ENCODE results near the gene C6orf15. TPM values are rescaled to one million over a fixed set of nuclear protein-coding genes. Genes with fewer than 3 reads are reported as not detected.

Gene C6orf15
- total RNA-seq, 2 donors from 2014 or later, result not detected

DNA sequence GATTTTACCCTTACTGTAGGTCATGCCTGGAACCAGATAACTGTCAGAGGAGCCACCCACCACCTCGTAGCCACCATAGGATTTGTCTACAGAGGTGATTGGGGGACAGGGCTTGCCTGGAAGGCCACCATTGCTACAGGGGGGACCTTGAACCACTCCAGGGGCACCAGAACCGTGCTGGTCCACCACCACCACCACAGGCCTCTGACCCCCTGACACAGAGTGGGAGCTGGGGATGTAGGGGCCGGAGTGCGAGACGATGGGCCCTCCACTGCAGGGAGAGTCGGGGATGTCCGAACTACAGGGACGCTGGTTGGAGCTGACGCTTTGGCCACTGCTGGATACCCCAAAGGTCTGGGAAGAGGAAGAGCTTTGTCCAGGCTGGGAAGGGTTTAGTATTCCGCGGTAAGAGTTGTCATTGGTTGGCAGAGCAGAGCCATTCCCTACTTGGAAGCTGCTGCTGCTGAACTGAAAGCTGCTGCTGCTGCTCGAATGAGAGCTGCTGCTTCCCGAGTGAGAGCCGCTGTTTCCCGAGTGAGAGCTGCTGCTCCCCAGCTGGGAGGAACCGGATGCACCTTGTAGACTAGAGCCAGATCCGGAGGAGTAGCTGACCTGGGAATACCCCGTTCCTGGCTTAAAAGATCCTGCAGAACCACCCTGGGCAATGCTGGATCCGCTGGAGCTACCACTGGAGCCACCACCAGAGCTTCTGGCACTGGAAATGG lies 4.4 kb upstream of the C6orf15 start:
- Mint-ChIP-seq H3K36me3 (no peaks in the 10 kb centered on the region), H3K9me3 (no peaks in the 10 kb centered on the region), H3K27ac (no peak overlapping the region)
- no peak for ATAC-seq
- no peak for DNase-seq (ENCODE audit: low spot score in 2 of 2)

DNA sequence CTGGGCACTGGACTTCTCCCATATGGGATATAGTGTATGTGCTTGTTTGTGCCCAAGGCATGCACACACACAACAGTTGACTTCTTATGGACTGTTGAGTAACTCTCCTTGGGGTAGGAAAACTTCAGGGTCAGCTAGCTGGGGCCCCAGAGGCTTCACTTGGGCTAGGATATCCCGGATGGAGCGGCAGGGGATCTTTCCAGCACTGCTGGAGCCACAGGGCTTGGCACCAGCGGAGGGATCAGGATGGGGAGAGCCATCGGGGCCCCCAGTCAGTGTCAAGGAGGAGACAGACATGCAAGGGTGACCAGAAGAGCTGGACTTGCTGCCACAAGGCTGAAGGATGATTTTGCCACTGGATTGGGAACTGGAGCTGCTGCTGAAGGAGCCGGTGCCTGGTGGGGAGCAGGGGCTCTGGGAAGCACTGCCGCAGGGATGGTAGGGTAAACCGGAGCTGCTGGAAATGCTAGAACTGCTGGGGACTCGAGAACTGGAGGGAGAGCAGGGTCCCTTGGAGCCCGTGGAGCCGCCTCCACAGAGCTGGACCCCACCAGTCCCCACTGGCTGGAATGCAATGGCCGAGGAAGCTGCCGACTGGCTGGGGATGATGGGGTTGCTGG lies 3.7 kb upstream of the C6orf15 start:
- no peak overlapping the region for H3K27ac Mint-ChIP-seq
- H3K36me3 Mint-ChIP-seq, result no peaks in the 10 kb centered on the region
- H3K9me3 Mint-ChIP-seq, result no peaks in the 10 kb centered on the region
- DNase-seq (ENCODE audit: low spot score in 2 of 2) (no peak), ATAC-seq (no peak)

DNA sequence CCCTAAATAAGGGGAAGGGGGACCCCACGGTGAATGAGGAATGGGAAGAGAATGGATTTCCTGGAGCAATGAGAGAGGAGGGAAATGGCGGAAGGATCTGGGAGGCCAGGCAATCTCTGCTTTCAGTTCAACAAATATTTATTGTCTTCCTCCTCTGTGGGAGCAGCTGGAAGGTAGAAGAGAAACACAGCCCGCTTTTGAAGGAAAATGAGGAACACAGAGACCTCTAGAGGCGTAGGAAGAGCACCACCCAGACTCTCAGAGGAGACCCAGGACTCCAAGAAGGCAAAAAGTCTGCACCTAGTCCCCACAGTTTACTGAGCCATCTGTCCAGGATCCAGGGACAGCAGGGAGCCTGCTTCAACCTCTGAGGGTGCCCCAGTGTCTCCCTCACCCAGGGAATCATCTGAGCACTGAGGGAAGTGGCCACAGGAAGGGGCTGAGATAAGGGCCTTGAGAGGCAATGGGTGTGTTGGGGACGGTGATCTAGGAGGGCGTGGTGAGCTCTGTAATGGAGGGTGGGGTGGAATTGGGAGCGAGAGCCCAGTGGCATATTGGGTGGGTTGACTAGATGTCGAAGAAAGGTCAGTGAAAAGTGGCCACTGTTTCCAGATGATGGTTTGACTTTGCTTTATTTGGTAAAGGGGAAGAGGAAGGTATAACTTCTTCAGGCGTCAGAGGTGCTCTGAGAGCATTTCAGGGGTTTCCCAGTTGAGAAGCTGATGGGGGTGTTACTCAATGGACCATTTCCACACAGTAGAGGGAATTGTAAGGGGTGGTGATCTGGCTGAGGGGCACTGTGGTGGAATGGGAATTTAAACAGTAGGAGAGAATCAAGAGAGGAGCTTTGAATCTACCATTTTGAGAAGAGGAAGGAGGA lies 2.8 kb upstream of the C6orf15 start:
- Mint-ChIP-seq H3K9me3 (no peaks in the 10 kb centered on the region), H3K36me3 (no peaks in the 10 kb centered on the region), H3K27ac (peak overlapping the region in 1 of 2 donors; percentile 76)
- no peak for ATAC-seq
- no peak for DNase-seq (ENCODE audit: low spot score in 2 of 2)

DNA sequence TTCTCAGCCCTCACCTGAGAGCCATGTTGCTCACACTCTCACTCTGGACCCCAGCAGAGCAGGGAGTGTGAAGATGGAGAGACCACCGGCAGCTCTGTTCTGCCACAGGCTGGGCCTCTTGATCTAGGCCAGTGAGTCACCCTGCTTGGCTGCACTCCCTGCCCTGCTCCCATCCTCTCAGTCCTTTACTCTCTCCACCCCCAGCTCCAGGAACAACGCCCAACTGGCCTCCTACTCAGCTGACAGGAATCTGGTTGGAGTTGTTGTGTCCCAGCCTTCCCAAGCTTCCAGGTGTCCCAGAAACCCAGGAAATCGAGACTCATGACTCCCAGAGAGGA lies 2.1 kb upstream of the C6orf15 start, which contains the start of gene PSORS1C1:
Gene PSORS1C1 (plus strand): TSS at position 260 of the 338 bp plus-strand sequence. CDS start 14,833 bp downstream, outside the sequence.
- Mint-ChIP-seq H3K9me3 (no peaks in the 10 kb centered on the region), H3K27ac (peak within 1 kb of the TSS in 1 of 2 donors; percentile 76), H3K36me3 (no peaks in the 10 kb centered on the region)
- ATAC-seq, result no peak
- no peak for DNase-seq (ENCODE audit: low spot score in 2 of 2)

DNA sequence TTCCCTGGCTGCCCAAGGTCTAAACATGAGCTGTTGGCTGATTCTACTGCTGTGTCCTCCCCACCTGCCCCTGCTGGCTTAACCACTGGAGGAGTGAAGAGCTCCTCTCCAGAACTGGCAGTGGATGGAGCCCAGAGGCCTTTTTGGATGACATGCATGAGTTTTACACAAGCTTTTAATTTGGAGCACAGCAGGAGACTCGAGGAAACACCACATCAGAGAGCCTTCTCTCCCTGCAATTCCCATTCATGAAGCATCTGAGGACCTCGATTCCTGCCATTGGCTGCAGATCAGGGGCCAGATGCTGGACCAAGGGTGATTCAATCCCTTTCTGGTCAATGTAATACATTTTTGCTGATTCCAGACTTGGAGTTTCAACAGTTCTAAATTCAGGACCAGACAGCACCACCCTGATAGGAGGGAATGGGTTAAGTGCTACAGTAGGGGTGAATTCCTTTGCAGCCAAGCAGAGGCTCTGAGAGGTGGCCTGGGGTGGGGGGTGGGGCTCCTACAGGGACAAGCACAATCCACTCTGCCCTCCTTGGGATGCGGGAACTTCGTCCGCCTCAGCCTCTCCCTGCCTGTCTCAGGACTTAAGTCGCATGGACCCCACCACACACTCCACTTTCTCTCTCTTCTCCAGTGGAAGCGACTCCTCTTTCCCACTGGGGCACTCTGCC lies 1.6 kb upstream of the C6orf15 start:
- DNase-seq (ENCODE audit: low spot score in 2 of 2), result no peak
- Mint-ChIP-seq H3K27ac (no peak overlapping the region), H3K9me3 (no peaks in the 10 kb centered on the region), H3K36me3 (no peaks in the 10 kb centered on the region)
- ATAC-seq, result no peak

DNA sequence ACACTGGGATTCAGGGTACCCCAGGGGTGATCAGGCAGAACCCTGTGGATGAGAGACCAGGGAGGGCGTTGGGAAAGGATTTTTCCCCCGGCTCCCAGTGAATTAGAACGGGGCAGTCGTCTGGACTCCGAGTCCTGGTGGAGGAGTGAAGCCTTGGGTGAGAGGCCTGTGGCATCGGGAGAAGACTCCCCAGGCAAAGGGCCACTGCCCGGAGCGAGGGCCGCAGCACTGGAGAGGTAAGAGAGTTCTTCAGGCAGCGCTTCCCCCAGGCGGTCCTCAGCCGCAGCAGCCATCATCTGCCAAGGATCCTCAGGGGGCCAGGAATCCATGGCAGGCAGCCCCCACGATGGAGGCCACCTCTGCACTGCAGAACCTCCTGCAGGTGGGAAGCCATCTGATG lies 663 bp downstream of the C6orf15 start:
- DNase-seq (ENCODE audit: low spot score in 2 of 2) (no peak), ATAC-seq (no peak)
- Mint-ChIP-seq H3K36me3 (no peaks in the 10 kb centered on the region), H3K9me3 (no peaks in the 10 kb centered on the region), H3K27ac (no peak overlapping the region)

DNA sequence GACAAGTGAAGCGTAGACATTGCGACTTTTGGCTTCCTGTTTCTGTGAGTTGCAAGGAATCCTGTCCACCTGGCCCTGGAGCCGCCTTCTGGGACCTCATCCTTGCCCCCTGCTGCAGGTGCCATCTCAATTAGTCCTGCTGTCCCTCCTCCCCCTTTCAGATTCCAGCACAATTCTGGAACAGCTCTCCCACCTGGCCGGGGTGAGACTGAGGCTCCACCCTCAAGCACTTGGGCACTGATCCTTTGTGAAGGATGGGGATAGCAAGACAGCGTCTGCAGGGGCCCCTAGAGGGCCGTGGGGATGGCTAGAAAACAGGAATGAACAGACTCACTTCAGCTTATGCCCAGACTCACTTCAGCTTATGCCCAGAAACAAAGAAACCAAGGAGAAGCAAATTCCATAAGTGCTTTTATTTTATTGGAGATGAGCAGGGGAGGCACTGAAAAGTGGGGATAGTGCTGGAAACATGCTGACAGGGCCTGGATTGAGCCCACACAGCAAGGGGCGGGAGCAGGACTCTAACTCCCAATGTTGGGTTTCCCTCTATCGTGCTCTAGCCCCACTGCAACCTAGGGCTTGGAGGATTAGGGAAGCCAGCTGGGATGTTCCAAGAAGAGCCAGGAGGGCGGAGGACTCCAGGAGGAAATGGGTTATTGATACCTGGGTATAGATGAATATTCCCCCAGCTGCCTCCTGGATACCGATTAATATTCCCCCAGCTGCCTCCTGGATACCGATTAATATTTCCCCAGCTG lies 1.4 kb downstream of the C6orf15 start:
- DNase-seq (ENCODE audit: low spot score in 2 of 2) (no peak), ATAC-seq (no peak)
- no peaks in the 10 kb centered on the region for H3K9me3 Mint-ChIP-seq

DNA sequence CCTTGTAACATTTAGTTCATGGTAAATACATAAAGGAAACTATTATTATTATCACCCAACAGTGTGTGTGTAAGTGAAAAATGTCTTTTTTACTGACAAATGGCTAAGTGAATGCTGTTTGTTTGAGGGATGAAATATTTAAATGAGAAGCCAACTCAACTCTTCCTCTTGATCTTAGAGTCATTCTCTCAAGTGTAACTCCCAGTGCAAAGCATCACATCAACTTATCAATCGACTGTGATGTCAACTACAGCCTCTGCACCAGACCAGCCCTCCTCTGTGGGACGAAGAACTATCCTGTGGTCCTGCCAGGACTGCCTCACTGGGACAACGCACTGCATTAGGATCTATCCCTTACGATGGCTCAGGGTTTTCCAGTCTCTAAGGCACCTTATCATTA lies 5.3 kb downstream of the C6orf15 start:
- DNase-seq (ENCODE audit: low spot score in 2 of 2) (no peak), ATAC-seq (no peak)

More for the DNA sequence above, 1.4 kb downstream of the C6orf15 start:
- no peak overlapping the region for H3K27ac Mint-ChIP-seq
- H3K36me3 Mint-ChIP-seq, result no peaks in the 10 kb centered on the region

DNA sequence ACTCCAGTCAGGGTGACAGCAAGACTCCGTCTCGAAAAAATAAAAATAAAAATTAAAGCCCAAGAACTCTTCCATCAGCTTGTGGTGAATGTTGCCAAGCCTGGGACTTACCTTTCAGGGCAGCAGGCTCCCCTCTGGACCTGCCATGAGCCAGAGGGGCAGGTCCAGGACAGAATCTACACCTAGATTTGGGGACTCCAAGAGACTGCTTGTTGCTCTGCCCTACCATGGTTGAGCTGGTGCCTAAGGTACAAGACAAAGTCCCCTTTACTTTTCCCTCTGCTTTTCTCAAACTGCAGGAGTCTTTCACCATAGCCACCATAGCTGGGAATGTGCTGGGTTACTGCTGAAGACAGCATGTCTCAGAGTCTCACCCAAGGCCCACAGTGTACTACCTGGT lies 9.2 kb downstream of the C6orf15 start:
- Mint-ChIP-seq H3K36me3 (no peaks in the 10 kb centered on the region), H3K27ac (no peak overlapping the region)
- ATAC-seq, result no peak

More for the DNA sequence above, 5.3 kb downstream of the C6orf15 start:
- no peaks in the 10 kb centered on the region for H3K9me3 Mint-ChIP-seq
- H3K36me3 Mint-ChIP-seq, result no peaks in the 10 kb centered on the region
- no peak overlapping the region for H3K27ac Mint-ChIP-seq

DNA sequence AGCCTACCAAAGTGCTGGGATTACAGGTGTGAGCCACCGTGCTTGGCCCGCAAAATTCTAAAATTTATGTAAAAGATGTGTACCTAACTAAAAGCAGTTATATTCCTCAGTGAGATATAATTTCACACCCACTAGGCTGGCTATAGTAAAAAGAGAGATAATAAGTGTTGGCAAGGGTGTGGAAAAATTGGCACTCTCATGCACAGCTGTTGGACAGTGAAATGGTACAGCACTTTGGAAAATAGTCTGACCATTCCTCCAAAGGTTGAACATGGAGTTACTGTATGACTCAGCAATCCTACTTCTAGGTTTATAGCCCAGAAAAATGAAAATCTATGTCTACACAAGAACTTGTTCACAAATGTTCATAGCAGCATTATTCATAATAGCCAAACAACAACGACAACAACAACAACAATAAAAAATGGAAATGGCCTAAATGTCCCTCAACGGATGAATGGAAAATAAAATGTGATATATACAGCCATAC lies 13.9 kb downstream of the C6orf15 start:
- no peaks in the 10 kb centered on the region for H3K36me3 Mint-ChIP-seq
- DNase-seq (ENCODE audit: low spot score in 2 of 2) (no peak), ATAC-seq (no peak)
- no peaks in the 10 kb centered on the region for H3K9me3 Mint-ChIP-seq
- no peak overlapping the region for H3K27ac Mint-ChIP-seq

More for the DNA sequence above, 9.2 kb downstream of the C6orf15 start:
- no peak for DNase-seq (ENCODE audit: low spot score in 2 of 2)
- H3K9me3 Mint-ChIP-seq, result no peaks in the 10 kb centered on the region

DNA sequence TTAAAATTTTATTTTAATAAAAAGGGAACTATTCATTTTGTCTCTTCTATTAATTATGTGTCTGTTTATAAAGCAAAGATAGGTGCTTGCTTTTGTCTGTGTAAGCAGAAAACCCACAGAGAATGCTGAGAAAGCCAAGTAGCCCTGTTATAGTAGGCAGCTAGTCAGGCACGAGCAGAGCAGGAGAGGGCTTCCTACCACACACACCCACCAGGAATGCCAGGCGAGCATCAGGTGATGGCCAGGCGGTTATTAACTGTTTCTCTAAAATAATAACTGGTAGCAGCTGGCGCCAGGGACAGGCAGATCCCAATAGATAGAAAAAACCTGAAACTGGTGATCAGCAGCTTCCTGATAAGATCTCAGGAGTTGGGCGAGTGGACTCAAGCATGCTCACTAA lies 15.7 kb downstream of the C6orf15 start:
- H3K27ac Mint-ChIP-seq, result no peak overlapping the region
- no peaks in the 10 kb centered on the region for H3K9me3 Mint-ChIP-seq
- ATAC-seq, result no peak
- no peak for DNase-seq (ENCODE audit: low spot score in 2 of 2)
- H3K36me3 Mint-ChIP-seq, result no peaks in the 10 kb centered on the region

DNA sequence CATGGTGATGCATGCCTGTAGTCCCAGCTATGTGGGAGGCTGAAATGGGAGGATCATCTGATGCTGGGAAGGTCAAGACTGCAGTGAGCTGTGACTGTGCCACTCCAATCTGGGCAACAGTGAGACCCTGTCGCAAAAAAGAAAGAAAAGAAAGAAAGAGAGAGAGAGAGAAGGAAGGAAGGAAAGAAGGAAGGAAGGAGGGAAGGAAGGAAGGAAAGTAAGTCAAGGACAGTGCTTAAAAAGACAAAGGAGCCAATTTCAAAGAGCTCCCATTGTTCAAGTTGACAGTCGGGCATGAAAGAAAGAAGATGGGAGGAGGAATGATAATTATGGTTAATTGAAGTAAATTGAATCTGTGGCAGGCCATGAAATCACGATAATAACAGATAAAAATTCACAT lies 16.2 kb downstream of the C6orf15 start:
- DNase-seq (ENCODE audit: low spot score in 2 of 2) (no peak), ATAC-seq (no peak)
- peak overlapping the region in 1 of 2 donors; percentile 10 for H3K27ac Mint-ChIP-seq

DNA sequence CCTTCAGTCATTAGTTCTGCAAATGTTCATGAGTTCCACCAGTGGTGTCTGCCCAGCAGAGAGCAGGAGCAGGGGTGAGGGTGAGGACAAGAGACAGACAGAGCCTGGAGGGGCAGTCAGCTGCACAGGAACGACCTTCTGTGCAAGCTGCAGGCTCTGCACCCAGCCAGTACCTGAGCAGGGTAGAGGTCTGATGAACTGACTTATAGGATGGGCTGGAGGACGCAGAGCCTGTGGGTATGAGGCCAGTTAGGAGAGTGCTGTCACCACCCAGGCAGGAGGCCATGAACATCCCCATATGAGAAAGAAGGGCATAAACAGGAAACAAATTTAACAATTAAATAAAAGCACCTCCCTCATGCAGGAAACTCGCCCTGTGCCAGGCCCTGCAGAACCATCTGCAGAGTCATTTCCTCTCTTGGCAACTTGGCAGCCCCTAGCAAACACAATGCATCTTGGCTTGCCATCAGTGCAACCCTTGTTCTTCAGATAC lies 17.9 kb downstream of the C6orf15 start:
- H3K27ac Mint-ChIP-seq, result peak overlapping the region; percentile 31 to 73
- H3K36me3 Mint-ChIP-seq, result no peaks in the 10 kb centered on the region
- DNase-seq (ENCODE audit: low spot score in 2 of 2), result no peak
- peak; percentile 47 to 64 for ATAC-seq
- H3K9me3 Mint-ChIP-seq, result no peaks in the 10 kb centered on the region

More for the DNA sequence above, 16.2 kb downstream of the C6orf15 start:
- H3K36me3 Mint-ChIP-seq, result no peaks in the 10 kb centered on the region
- H3K9me3 Mint-ChIP-seq, result no peaks in the 10 kb centered on the region

DNA sequence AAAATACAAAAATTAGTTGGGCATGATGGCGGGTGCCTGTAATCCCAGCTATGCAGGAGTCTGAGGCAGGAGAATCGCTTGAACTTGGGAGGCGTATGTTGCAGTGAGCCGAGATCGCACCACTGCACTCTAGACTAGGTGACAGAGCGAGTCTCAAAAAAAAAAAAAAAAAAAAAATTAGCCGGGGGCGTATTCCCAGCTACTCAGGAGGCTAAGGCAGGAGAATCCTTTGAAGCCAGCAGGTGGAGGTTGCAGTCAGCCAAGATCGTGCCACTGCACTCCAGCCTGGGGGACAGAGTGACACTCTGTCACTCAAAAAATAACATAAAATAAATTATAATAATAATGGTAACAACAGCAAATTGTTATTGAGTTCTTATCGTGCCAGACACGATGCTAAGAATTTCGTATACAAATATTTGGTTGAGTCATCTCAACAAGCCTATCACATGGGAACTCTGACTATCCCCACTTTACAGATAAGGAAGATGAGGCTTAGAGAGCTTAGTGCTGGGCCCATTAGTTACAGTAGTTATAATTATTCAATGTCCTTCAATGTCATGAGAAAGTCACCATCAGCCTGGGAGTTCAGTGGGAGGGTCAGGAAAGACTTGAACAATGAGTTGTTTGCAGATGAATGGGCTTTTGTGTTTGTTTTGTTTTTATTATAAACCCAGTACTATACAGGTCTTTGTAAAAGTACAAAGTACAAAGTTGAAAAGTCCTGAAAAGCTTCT lies 19.4 kb downstream of the C6orf15 start:
- no peak for ATAC-seq
- H3K36me3 Mint-ChIP-seq, result no peaks in the 10 kb centered on the region
- H3K9me3 Mint-ChIP-seq, result no peaks in the 10 kb centered on the region
- no peak for DNase-seq (ENCODE audit: low spot score in 2 of 2)
- no peak overlapping the region for H3K27ac Mint-ChIP-seq

DNA sequence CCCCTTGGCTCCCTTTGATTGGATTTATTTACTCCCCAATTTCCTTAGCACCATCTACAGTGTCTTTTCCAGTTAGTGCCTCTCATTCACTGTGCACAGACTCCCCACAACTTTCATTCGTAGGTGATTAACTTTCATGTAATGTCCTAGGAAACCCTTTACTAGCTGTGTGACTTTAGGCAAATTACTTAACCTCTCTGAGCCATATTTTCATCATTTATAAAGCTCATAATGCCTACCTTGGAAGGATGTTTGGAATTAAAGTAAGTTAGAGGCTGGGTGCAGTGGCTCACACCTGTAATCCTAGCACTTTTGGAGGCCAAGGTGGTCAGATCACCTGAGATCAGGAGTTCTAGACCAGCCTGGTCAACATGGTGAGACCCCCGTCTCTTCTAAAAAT lies 20.1 kb downstream of the C6orf15 start:
- Mint-ChIP-seq H3K27ac (no peak overlapping the region), H3K36me3 (no peaks in the 10 kb centered on the region), H3K9me3 (no peaks in the 10 kb centered on the region)
- DNase-seq (ENCODE audit: low spot score in 2 of 2), result no peak
- ATAC-seq, result no peak
